Activated CD4-positive, alpha-beta T cell treated with anti-CD3 and anti-CD28 coated beads for 36 hours (primary cell): ENCODE results near the gene MRPL54. TPM values are rescaled to one million over a fixed set of nuclear protein-coding genes. Genes with fewer than 3 reads are reported as not detected.

Experiments used
- ATAC-seq: fragments of 200-7000 bp; cut with Tn5 transposase; one replicate; pipeline ENCODE4 v1.10.0; 2021; ENCODE audit warnings: mild to moderate bottlenecking, moderate library complexity
- CTCF ChIA-PET: fragments of 350-600 bp; sonication (Branson Sonifier 250); formaldehyde crosslinking; loops from one replicate; lab custom pipeline; 2021; ENCODE audit warnings: antibody characterized with exemption; lab: Charles Lee
- POLR2A ChIA-PET: fragments of 350-600 bp; sonication (Branson Sonifier 250); formaldehyde crosslinking; loops from one replicate; lab custom pipeline; 2021; ENCODE audit warnings: antibody characterized with exemption, inconsistent platforms; lab: Charles Lee
- DNase-seq: peaks from one replicate; pipeline ENCODE4 v3.0.0-alpha.2; 2020
- H3K27ac Mint-ChIP-seq: one replicate; pipeline ENCODE4 v1.8.0; 2021; ENCODE audit warnings: mixed read lengths
- H3K27me3 Mint-ChIP-seq: one replicate; pipeline ENCODE4 v1.8.0; 2021; ENCODE audit warnings: mixed read lengths
- H3K36me3 Mint-ChIP-seq: one replicate; pipeline ENCODE4 v1.8.0; 2021; ENCODE audit warnings: low read depth, mixed read lengths
- H3K4me1 Mint-ChIP-seq: one replicate; pipeline ENCODE4 v1.8.0; 2021; ENCODE audit warnings: mixed read lengths
- H3K4me3 Mint-ChIP-seq: one replicate; pipeline ENCODE4 v1.8.0; 2021; ENCODE audit warnings: mild to moderate bottlenecking, moderate library complexity, mixed read lengths
- H3K9me3 Mint-ChIP-seq: one replicate; pipeline ENCODE4 v1.8.0; 2021; ENCODE audit warnings: low read depth, mixed read lengths
- intact Hi-C, 2 experiments: fragments of 100-400 bp; cut with DNase I in 1 of 2; cut with micrococcal nuclease in 1 of 2; formaldehyde crosslinking; loops; one replicate each; pipeline versions ENCODE4 v1.14.2 to v1.15.1; 2022 to 2024; cut with DNase I, micrococcal nuclease
- total RNA-seq, 2 experiments: library from RNA; stranded (reverse); gene quantifications; one replicate each; pipeline ENCODE4 v1.2.3, GENCODE V29; 2021

The MRPL54 gene
- total RNA-seq, 2 experiments from 2014 or later: 54.8 to 63.9 TPM

DNA sequence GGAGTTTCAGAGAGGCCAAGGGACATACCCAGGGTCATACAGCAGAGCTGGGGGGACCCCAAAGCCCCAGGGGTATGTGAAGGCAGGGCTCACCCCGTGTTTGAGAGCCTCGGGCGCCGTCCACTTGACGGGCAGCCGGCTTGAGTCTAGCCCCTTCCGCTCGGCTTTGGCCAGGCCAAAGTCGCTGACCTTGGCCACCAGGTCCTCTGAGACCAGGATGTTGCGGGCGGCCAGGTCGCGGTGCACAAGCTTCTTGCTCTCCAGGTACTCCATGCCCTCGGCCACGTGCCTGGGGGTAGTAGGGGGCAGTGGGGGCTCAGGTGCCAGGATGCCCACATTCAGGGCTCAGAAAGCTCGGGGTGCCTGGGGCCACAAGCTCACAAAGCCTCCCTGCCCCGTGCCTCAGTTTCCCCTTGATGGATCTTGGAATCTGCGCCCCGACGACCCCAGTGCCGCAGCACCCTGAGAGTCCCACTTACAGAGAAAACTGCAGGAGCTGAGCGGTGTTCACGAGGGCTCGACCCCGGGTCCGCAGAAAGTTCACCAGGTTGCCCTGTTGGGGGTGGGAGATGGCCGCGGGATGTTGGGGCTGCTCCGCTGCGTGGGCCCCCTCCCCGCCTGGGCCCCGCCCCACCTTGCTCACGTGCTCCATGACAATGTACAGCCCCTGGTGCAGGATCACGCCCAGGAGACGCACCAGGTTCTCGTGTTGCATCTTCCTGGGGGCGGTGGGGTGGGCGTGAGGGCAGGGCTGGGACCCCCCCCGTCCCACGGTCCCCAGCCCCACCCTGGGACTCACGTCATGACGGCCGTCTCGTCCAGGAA is 16.6 kb downstream of the MRPL54 start:
- no peaks in the 10 kb centered on the region for H3K27me3 Mint-ChIP-seq
- no peak for ATAC-seq
- DNase-seq: no peak
- H3K4me3 Mint-ChIP-seq: no peak overlapping the region
- peaks cover 26% of the 10 kb centered on the region for H3K36me3 Mint-ChIP-seq
- ChIA-PET POLR2A (no interaction called here), CTCF (interaction anchor here (1.2 kb wide), 1 partner anchor 16 kb away, joined by 3 read pairs; the partner anchor contains the start of gene MRPL54)
- intact Hi-C loops: no loop called here
- H3K4me1 Mint-ChIP-seq: no peaks in the 10 kb centered on the region
- H3K9me3 Mint-ChIP-seq: peaks cover 13% of the 10 kb centered on the region
- H3K27ac Mint-ChIP-seq: no peak overlapping the region

DNA sequence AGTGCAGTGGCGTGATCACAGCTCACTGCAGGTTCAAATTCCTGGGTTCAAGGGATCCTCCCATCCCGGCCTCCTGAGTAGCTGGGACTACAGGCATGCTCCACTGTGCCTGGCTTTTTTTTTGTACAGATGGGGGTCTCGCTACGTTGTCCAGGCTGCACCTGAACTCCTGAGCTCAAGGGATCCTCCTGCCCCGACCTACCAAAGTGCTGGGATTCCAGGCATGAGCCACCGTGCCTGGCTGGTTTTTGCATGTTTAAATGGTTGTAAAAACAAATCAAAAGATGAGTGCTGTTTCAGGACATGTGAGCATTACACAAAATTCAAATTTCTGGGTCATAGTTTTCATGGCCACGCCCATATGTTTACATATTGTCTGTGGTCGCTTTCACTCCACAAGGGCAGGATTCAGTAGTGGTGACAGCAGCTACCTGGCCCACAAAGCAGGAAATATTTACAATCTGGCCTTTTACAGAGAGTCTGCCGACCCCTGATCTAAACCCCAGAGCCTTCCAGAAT is 18.4 kb downstream of the MRPL54 start:
- H3K27ac Mint-ChIP-seq: no peak overlapping the region
- H3K4me1 Mint-ChIP-seq: peaks cover 3% of the 10 kb centered on the region
- ChIA-PET CTCF (interaction anchor here (0.8 kb wide), 1 partner anchor 41 kb away, joined by 3 read pairs; no protein-coding TSS in a partner anchor), POLR2A (no interaction called here)
- peaks cover 13% of the 10 kb centered on the region for H3K9me3 Mint-ChIP-seq
- DNase-seq (no peak), ATAC-seq (no peak)
- no peak overlapping the region for H3K4me3 Mint-ChIP-seq
- H3K36me3 Mint-ChIP-seq: peaks cover 28% of the 10 kb centered on the region
- intact Hi-C loops: loop anchor here in 1 of 2 experiments (5.0 kb wide), 1 partner anchor 41 kb away; no protein-coding TSS in a partner anchor
- H3K27me3 Mint-ChIP-seq: no peaks in the 10 kb centered on the region

DNA sequence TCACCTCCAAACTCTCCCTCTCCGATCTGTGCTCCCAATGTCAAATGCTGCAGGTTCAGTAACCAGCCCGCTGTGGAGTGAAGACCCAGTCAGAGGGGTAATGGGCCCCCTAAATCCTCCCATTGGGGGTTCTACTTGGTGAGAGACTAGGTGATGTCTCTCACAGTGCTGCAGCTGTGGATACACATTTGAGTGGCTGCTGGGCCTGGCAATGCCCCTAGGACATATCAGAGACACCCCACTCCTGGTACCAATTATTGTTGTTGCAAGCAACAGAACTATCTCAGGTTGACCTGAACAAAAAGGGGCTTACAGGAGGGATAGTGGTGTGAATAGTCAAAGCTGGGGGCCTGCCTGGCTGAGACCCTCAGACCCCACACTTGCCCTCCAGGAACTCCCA is 19.1 kb downstream of the MRPL54 start:
- POLR2A ChIA-PET: no interaction called here
- Mint-ChIP-seq H3K9me3 (peaks cover 13% of the 10 kb centered on the region), H3K36me3 (peaks cover 28% of the 10 kb centered on the region), H3K4me1 (peaks cover 3% of the 10 kb centered on the region), H3K27me3 (no peaks in the 10 kb centered on the region), H3K27ac (no peak overlapping the region), H3K4me3 (no peak overlapping the region)
- CTCF ChIA-PET: no interaction called here
- ATAC-seq (no peak), DNase-seq (no peak)
- intact Hi-C loops: loop anchor here in 1 of 2 experiments (5.0 kb wide), 1 partner anchor 41 kb away; no protein-coding TSS in a partner anchor

DNA sequence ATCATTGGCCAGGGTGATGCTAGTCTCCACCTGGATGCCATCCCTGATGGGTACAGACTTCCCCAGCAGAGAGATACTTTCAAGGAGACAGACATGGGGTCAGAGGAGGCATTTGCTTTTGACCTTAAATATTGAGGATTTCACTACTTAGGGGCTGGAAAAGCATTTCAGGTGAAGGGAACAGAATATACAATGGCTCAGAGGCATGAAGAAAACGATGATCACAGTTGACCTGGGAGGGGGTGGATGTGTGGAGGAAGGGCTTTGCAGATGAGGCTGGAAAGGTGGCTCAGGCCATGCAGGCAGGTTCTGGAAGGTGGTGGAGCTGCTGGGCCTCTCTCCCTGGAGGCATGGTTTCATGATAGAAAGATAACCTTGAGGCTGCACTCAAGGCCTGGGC is 19.8 kb downstream of the MRPL54 start:
- peaks cover 28% of the 10 kb centered on the region for H3K36me3 Mint-ChIP-seq
- H3K27me3 Mint-ChIP-seq: no peaks in the 10 kb centered on the region
- DNase-seq (no peak), ATAC-seq (no peak)
- H3K4me3 Mint-ChIP-seq: no peak overlapping the region
- ChIA-PET CTCF (interaction anchor here (0.6 to 0.7 kb wide), 2 partner anchors 41 to 1530 kb away, joined by 3 to 4 read pairs; no protein-coding TSS in a partner anchor), POLR2A (interaction anchor here (0.6 kb wide), 1 partner anchor 470 kb away, joined by 3 read pairs; no protein-coding TSS in a partner anchor)
- intact Hi-C loops: loop anchor here in 1 of 2 experiments (5.0 kb wide), 1 partner anchor 40 kb away; no protein-coding TSS in a partner anchor
- H3K4me1 Mint-ChIP-seq: peaks cover 3% of the 10 kb centered on the region
- peaks cover 13% of the 10 kb centered on the region for H3K9me3 Mint-ChIP-seq
- H3K27ac Mint-ChIP-seq: no peak overlapping the region

DNA sequence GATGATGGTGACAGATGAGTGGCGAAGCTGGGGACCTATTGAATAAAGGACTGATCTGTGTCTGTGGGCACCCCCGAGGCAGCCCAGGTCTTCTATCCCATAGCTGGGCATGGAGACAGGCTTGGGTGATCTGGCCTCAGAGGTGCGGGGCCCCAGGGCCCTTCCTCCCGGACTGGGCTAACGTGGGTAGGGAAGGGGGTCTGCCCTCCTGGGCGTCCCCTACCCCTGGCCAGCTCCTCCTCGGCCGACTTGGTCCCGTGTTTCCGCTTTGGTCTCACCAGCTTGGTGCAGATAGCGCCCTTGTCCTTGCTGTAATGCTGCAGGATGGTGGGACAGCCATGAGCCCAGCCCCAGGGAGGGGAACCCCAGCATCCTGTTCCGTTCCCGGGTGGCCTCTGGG is 20.4 kb downstream of the MRPL54 start:
- H3K4me3 Mint-ChIP-seq: no peak overlapping the region
- H3K4me1 Mint-ChIP-seq: peaks cover 3% of the 10 kb centered on the region
- peaks cover 13% of the 10 kb centered on the region for H3K9me3 Mint-ChIP-seq
- peaks cover 28% of the 10 kb centered on the region for H3K36me3 Mint-ChIP-seq
- ChIA-PET POLR2A (interaction anchor here (0.6 kb wide), 1 partner anchor 469 kb away, joined by 3 read pairs; no protein-coding TSS in a partner anchor), CTCF (interaction anchor here (0.6 kb wide), 2 partner anchors 59 to 1530 kb away, joined by 3 to 4 read pairs; no protein-coding TSS in a partner anchor)
- H3K27ac Mint-ChIP-seq: no peak overlapping the region
- ATAC-seq: no peak
- intact Hi-C loops: loop anchor here in 1 of 2 experiments (5.0 kb wide), 1 partner anchor 39 kb away; no protein-coding TSS in a partner anchor
- H3K27me3 Mint-ChIP-seq: no peaks in the 10 kb centered on the region
- no peak for DNase-seq

DNA sequence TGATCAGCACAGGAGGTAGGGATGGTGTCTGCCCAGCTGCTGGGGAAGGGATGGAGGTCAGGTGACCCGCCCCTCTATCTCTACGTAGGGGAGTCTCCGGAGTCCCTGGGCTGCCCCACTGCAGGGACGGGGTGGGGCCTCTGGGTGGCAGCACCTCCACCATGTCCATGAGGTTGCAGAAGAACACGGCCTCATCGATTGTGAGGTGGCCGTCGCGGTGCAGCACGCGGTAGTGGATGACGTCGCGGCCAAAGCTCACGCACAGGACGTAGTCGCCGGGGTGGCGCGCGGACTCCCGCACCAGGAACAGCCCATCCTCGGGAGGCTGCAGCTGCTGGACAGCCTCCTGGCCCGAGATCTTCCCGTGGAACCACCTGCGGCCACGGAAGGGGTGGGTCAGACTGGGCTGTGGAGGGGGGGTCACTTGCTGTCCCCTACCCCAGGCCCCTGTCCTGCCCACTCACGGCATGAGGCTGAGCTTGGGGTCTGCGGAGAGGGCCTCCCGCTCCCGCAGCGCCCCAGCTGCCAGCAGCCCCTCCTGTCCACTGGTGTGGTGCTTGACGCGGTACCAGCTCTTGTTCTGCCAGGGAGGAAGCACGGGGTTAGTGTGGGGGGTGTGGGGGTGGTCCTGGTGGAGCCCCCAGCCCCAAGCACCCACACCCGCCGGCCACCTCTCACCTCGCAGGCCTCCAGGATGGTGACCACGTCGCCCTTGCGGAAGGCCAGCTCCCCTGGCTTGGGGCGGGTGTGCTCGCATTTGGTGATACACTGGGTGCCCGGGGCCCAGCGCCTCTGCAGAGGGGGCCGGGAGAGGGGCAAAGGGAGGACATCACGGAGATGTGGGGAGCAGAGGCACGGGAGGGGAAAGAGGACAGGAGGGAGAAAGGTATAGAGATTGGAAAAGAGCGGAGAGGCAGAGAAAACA is 21.4 kb downstream of the MRPL54 start:
- Mint-ChIP-seq H3K36me3 (peaks cover 26% of the 10 kb centered on the region), H3K27me3 (no peaks in the 10 kb centered on the region), H3K9me3 (peaks cover 13% of the 10 kb centered on the region), H3K27ac (no peak overlapping the region), H3K4me1 (peaks cover 3% of the 10 kb centered on the region), H3K4me3 (peak overlapping the region; percentile 80)
- ChIA-PET CTCF (interaction anchor here (0.5 to 1.9 kb wide), 5 partner anchors 21 to 58 kb away, joined by 3 to 6 read pairs (median 3); partner anchors contain the start of gene MRPL54), POLR2A (interaction anchor here (0.7 to 0.8 kb wide), 2 partner anchors 15 to 21 kb away, joined by 3 to 4 read pairs; partner anchors contain the start of gene MRPL54)
- DNase-seq (peak; percentile 72), ATAC-seq (peak; percentile 65)
- intact Hi-C loops: loop anchor here in 1 of 2 experiments (5.0 kb wide), 1 partner anchor 38 kb away; no protein-coding TSS in a partner anchor

DNA sequence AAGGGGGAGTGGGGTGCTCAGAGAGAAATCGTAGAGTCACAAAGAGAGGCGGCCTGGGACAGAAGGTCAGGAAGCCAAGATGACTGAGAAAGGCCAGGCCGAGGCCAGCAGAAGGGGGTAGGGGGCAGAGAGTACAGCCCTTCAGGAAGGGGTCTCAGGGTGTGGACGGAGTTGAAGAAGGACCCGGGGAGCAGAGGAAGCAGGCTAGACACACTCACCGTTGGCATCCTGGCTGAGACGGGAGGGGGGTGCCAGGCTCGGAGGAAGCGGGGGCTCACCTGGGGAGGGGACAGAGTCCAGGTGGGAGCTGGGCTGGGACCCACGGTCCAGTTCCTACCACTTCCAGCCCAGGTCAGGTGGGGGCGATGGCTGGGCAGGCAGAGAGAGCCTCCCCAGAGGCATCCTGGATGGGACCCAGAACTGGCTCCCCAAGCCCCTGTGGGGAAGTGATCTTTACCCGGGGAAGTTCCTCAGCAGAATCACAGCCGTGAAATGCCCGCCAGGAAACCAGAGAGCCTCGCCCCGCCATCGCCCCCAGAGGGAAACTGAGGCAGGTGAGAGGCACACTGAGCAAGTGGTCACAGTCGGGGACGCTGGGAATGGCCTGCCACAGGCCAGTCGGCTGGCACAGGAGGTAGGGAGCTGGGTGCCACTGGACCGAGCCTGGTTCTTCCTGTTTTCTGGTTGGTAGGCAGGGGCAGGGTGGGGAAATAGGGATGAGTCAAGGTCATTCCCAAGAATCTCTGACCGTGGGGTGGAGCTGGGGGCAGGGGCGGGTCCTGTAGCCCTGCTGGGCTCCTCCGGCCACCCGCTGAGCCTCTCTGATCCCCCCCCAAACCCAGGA is 22.3 kb downstream of the MRPL54 start:
- no peak for ATAC-seq
- H3K27me3 Mint-ChIP-seq: no peaks in the 10 kb centered on the region
- H3K36me3 Mint-ChIP-seq: peaks cover 26% of the 10 kb centered on the region
- CTCF ChIA-PET: interaction anchor here (0.5 to 1.9 kb wide), 6 partner anchors 22 to 618 kb away, joined by 3 to 6 read pairs (median 4); partner anchors contain the start of genes CHAF1A and MRPL54
- intact Hi-C loops: loop anchor here (1.0 to 5.0 kb wide), 3 partner anchors 37 to 187 kb away; partner anchors contain the start of gene DAPK3 (in 1 of the 2)
- H3K9me3 Mint-ChIP-seq: peaks cover 13% of the 10 kb centered on the region
- no peak for DNase-seq
- peaks cover 3% of the 10 kb centered on the region for H3K4me1 Mint-ChIP-seq
- H3K27ac Mint-ChIP-seq: peak overlapping the region; percentile 75
- H3K4me3 Mint-ChIP-seq: peak overlapping the region; percentile 80
- POLR2A ChIA-PET: interaction anchor here (0.8 kb wide), 1 partner anchor 22 kb away, joined by 4 read pairs; the partner anchor contains the start of gene MRPL54

DNA sequence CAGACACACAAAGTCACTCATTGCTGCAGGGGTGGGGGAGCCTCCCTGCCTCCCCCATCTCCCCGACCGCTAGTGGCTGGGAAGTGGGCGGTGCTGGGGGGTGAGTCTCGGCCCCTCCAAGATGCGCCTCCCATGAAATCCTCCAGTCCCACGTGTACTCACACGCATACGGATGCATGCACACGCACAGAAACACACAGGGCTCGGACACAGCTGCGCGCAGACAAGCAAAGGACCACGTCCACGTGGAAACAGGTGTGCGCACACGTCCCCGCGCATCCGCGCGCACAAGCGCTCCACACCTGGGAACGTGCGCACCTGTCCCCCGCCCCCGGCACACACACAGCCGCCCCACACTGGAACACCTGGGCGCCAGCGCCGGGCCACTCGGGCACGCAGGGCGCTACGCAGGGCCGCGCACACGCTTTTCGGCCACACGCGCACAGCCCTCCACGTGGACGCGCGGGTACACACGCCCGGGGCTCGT is 23.0 kb downstream of the MRPL54 start:
- ChIA-PET CTCF (interaction anchor here (0.7 to 1.9 kb wide), 3 partner anchors 23 to 617 kb away, joined by 4 to 6 read pairs (median 4); partner anchors contain the start of genes CHAF1A and MRPL54), POLR2A (no interaction called here)
- peaks cover 26% of the 10 kb centered on the region for H3K36me3 Mint-ChIP-seq
- H3K27me3 Mint-ChIP-seq: no peaks in the 10 kb centered on the region
- H3K4me3 Mint-ChIP-seq: peak overlapping the region; percentile 80
- ATAC-seq: peak; percentile 37
- H3K4me1 Mint-ChIP-seq: peaks cover 3% of the 10 kb centered on the region
- DNase-seq: peak; percentile 44
- peak overlapping the region; percentile 75 for H3K27ac Mint-ChIP-seq
- intact Hi-C loops: loop anchor here in 1 of 2 experiments (1.0 to 5.0 kb wide), 2 partner anchors 37 to 187 kb away; partner anchors contain the start of gene DAPK3
- H3K9me3 Mint-ChIP-seq: peaks cover 13% of the 10 kb centered on the region

DNA sequence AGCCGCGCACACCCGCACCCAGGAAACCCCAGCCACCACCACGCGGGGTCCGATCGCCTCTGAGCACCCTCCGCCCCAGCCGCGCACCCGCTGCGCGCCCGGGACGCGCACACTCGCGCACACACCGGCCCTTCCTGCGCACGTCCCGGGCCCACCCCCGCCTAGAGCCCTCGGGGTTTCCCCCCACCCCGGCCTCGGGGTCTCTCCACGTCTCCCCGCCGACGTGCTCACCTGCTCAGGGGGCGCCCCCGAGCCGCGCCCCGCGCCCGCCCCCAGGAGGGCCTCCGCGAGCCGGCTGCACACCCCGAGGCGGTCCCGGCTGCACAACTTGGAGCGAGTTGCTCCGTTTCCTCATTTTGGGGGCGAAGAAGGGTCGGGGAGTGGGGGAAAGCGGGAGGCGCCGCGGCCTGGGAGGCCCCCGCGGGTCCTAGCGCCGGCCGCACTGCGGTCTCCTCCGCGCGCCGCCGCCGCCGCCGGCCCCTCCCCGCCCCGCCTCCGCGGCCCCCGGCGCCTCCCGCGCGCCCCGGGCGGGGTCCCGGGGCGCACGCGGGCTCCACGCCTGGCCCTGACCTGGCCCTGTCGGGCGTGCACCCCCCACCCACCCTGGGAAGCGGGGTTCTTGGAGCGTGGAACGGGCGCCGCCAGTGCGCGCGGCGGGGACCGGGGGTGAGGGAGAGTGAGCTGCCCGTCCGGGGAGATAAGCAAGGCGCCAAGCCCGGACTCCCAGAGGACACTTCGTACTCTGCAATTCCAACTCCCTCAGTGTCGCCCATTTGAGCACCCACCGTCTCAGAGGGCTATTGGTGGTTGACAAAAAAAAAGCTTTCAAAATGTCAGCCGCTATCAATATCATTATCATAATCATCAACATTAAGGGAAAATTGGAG is 23.7 kb downstream of the MRPL54 start, which contains the start of gene MATK:
Gene MATK, minus strand, starts transcription at position 444 of the 887 bp plus-strand sequence. CDS start 1,246 bp downstream, outside the sequence.
- ATAC-seq (peak; percentile 48), DNase-seq (peak; percentile 50)
- ChIA-PET CTCF (interaction anchor here (0.8 to 1.1 kb wide), 2 partner anchors 24 to 35 kb away, joined by 3 to 4 read pairs; partner anchors contain the start of gene MRPL54), POLR2A (no interaction called here)
- Mint-ChIP-seq H3K27me3 (no peaks in the 10 kb centered on the region), H3K4me3 (peak within 1 kb of the TSS; percentile 80), H3K4me1 (peaks cover 3% of the 10 kb centered on the region), H3K36me3 (peaks cover 22% of the 10 kb centered on the region), H3K27ac (peak within 1 kb of the TSS; percentile 75), H3K9me3 (peaks cover 13% of the 10 kb centered on the region)
- intact Hi-C loops: loop anchor here in 1 of 2 experiments (1.0 to 5.0 kb wide), 2 partner anchors 36 to 186 kb away; partner anchors contain the start of gene DAPK3
